ENCODE data around the gene CALHM1. TPM values are rescaled to one million over a fixed set of nuclear protein-coding genes. Genes with fewer than 3 reads are reported as not detected.

The CALHM1 gene
- total RNA-seq, 2 experiments from 2014 or later: 0.13 TPM; not detected in 1

DNA sequence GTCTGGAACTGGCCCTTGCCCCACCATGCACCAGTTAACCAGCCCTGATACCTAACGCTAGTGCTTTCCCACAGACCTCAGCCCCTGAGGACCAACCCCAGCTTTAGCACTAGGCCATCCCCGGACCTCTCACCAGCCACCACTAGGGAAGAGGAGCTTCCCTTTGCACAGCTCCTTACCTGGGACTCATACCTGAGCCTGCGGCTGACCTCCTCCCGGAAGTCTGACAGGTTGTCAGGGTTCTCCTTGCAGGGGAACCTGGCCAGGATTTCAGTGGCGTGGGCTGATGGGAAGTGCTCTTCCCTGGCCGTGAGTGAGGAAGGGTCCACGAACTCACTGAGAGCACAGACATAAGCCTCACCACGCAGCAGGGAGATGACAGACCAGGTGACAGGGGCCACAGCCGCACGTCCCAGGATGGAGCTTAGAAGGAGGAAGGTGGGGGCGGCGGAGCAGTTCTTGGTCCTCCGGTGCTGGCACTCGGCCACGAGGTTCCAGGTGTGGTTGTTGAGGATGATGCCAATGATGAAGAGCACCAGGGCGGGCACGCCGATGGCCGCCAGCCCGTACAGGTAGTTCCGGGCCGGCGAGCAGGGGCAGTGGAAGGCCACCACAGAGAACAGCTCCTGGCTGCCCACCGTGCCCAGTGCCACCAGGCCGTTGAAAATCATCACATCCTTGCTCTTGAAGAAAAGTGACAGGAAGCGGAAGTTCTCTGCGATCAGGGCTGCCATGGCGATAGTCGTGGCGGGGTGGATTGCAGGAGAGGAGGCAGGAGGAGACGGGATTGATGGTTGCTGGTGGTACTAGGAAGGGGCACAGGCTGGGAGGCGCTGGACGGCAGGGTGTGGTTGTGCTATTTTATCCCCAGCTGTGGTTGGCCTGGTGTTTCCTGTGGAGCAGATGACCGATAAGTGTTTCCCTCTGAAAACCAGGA, 9.2 kb downstream of the CALHM1 start:
- Histone ChIP-seq H4K20me1 (ENCODE audit: insufficient read depth, low read length) (no peaks in the 10 kb centered on the region), H3K9me2 (ENCODE audit: insufficient read depth, low read length) (no peaks in the 10 kb centered on the region), H3K79me2 (ENCODE audit: insufficient read depth, low read depth, low read length) (no peaks in the 10 kb centered on the region), H3K4me1 (ENCODE audit: insufficient read depth, low read length, poor library complexity, severe bottlenecking) (no peaks in the 10 kb centered on the region), H3K4me3 (ENCODE audit: low read depth, low read length, poor library complexity, severe bottlenecking) (no peak overlapping the region), H3K27ac (ENCODE audit: low read depth, low read length, poor library complexity, severe bottlenecking) (no peak overlapping the region), H2AFZ (ENCODE audit: low read length) (no peak overlapping the region), H3K9me3 (ENCODE audit: low read length) (no peaks in the 10 kb centered on the region), H3K4me2 (ENCODE audit: low read length) (no peak overlapping the region), H3K36me3 (ENCODE audit: insufficient read depth, low read length) (peaks cover 44% of the 10 kb centered on the region)
- no TSS peak for BruUV-seq (replicated peaks)
- no peak for TF ChIP-seq EZH2phosphoT487 (IDR thresholded peaks at IDR 0.05; ENCODE audit: borderline replicate concordance, low read depth, low read length)
- TF ChIP-seq, protein P1, sequence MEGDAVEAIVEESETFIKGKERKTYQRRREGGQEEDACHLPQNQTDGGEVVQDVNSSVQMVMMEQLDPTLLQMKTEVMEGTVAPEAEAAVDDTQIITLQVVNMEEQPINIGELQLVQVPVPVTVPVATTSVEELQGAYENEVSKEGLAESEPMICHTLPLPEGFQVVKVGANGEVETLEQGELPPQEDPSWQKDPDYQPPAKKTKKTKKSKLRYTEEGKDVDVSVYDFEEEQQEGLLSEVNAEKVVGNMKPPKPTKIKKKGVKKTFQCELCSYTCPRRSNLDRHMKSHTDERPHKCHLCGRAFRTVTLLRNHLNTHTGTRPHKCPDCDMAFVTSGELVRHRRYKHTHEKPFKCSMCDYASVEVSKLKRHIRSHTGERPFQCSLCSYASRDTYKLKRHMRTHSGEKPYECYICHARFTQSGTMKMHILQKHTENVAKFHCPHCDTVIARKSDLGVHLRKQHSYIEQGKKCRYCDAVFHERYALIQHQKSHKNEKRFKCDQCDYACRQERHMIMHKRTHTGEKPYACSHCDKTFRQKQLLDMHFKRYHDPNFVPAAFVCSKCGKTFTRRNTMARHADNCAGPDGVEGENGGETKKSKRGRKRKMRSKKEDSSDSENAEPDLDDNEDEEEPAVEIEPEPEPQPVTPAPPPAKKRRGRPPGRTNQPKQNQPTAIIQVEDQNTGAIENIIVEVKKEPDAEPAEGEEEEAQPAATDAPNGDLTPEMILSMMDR (conservative IDR thresholded peaks at IDR 0.05; ENCODE audit: low read length): no peak
- intact Hi-C loops (cut with micrococcal nuclease; ENCODE audit: unreplicated experiment): no loop called here
- ChIA-PET POLR2A (interaction anchor here (0.9 kb wide), 1 partner anchor 55 kb away, joined by 3 read pairs; no protein-coding TSS in a partner anchor), CTCF (ENCODE audit: unreplicated experiment) (no interaction called here)
- DNase-seq (ENCODE audit: low spot score): no peak

DNA sequence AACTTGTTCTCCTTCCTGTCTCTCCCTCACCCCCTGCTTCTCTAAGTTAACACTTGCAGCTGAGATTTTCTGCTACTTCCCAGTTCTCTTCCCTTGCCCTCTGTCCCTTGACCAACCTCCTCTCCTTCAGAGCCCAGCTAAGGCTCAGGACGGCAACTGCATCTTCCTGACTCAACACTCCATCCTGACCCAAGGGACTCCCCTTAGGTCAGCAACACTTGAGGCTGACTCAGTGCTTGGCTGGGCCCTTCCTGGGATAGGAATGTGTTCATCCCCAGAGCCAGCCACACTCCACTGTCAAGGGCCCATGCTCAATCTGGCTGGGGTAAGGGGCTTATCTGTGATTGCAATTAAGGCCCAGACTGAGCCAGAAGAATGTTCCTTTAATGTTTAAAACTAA, 10.0 kb downstream of the CALHM1 start:
- DNase-seq (ENCODE audit: low spot score): no peak
- Histone ChIP-seq H3K36me3 (ENCODE audit: insufficient read depth, low read length) (peaks cover 51% of the 10 kb centered on the region), H2AFZ (ENCODE audit: low read length) (no peak overlapping the region), H3K79me2 (ENCODE audit: insufficient read depth, low read depth, low read length) (no peaks in the 10 kb centered on the region), H3K27ac (ENCODE audit: low read depth, low read length, poor library complexity, severe bottlenecking) (no peak overlapping the region), H3K4me2 (ENCODE audit: low read length) (no peak overlapping the region), H3K4me3 (ENCODE audit: low read depth, low read length, poor library complexity, severe bottlenecking) (no peak overlapping the region), H3K4me1 (ENCODE audit: insufficient read depth, low read length, poor library complexity, severe bottlenecking) (no peaks in the 10 kb centered on the region), H3K9me2 (ENCODE audit: insufficient read depth, low read length) (no peaks in the 10 kb centered on the region), H4K20me1 (ENCODE audit: insufficient read depth, low read length) (no peaks in the 10 kb centered on the region), H3K9me3 (ENCODE audit: low read length) (no peaks in the 10 kb centered on the region)
- POLR2A ChIA-PET: interaction anchor here (0.5 to 0.9 kb wide), 2 partner anchors 56 to 659 kb away, joined by 3 to 5 read pairs; no protein-coding TSS in a partner anchor
- BruUV-seq (replicated peaks): no TSS peak
- no peak for TF ChIP-seq EZH2phosphoT487 (IDR thresholded peaks at IDR 0.05; ENCODE audit: borderline replicate concordance, low read depth, low read length)
- TF ChIP-seq, protein P1 (conservative IDR thresholded peaks at IDR 0.05; ENCODE audit: low read length): no peak
- intact Hi-C loops (cut with micrococcal nuclease; ENCODE audit: unreplicated experiment): no loop called here
- CTCF ChIA-PET (ENCODE audit: unreplicated experiment): no interaction called here

DNA sequence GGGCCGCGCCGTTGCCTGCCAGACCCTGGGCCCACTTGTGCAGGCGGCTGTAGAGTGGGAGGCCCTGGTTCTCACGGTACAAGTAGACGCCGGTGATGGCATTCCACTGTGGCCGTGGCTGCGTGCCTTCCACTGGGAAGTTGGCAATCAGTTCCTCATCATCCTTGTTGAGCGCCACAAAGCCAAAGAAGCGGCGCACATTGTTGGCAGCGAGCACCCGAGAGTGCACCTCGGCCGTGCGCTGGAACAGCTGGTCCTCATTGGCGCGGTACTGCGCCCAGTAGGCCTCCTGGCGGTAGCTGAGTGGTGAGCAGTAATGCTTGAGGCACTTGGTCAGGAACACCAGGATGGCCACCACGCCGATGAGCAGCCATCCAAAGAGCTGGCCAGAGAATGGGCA, 11.5 kb downstream of the CALHM1 start:
- CTCF ChIA-PET (ENCODE audit: unreplicated experiment): interaction anchor here (0.5 kb wide), 1 partner anchor 24 kb away, joined by 3 read pairs; no protein-coding TSS in a partner anchor
- Histone ChIP-seq H3K4me1 (ENCODE audit: insufficient read depth, low read length, poor library complexity, severe bottlenecking) (no peaks in the 10 kb centered on the region), H4K20me1 (ENCODE audit: insufficient read depth, low read length) (no peaks in the 10 kb centered on the region)

More for the DNA sequence above, 11.5 kb downstream of the CALHM1 start:
- DNase-seq (ENCODE audit: low spot score): no peak
- H3K36me3 ChIP-seq (ENCODE audit: insufficient read depth, low read length): peaks cover 67% of the 10 kb centered on the region
- H3K27ac ChIP-seq (ENCODE audit: low read depth, low read length, poor library complexity, severe bottlenecking): no peak overlapping the region
- no peaks in the 10 kb centered on the region for H3K9me3 ChIP-seq (ENCODE audit: low read length)
- no peaks in the 10 kb centered on the region for H3K79me2 ChIP-seq (ENCODE audit: insufficient read depth, low read depth, low read length)
- no peak for TF ChIP-seq EZH2phosphoT487 (IDR thresholded peaks at IDR 0.05; ENCODE audit: borderline replicate concordance, low read depth, low read length)
- TF ChIP-seq, protein P1 (conservative IDR thresholded peaks at IDR 0.05; ENCODE audit: low read length): no peak
- intact Hi-C loops (cut with micrococcal nuclease; ENCODE audit: unreplicated experiment): no loop called here
- no peak overlapping the region for H2AFZ ChIP-seq (ENCODE audit: low read length)
- BruUV-seq (replicated peaks): no TSS peak
- POLR2A ChIA-PET: no interaction called here
- H3K4me3 ChIP-seq (ENCODE audit: low read depth, low read length, poor library complexity, severe bottlenecking): no peak overlapping the region
- H3K4me2 ChIP-seq (ENCODE audit: low read length): no peak overlapping the region
- no peaks in the 10 kb centered on the region for H3K9me2 ChIP-seq (ENCODE audit: insufficient read depth, low read length)
